Thyroid gland (tissue), 4 donors: ENCODE measurements around the gene CUTC.

Experiments
- POLR2A ChIP-seq, 2 donors: fragments of 450-650 bp; IDR thresholded peaks; one replicate each; pipeline ENCODE4 v1.6.1; 2017; ENCODE audit warnings: antibody characterized with exemption in 2 of 2, mild to moderate bottlenecking in 2 of 2, moderate library complexity in 1 of 2
- TF ChIP-seq, protein P1 (sequence below), 6 experiments: fragments of 200-600 bp in 3 of 6; fragments of 450-650 bp in 3 of 6; sonication (generic) in 3 of 6; IDR thresholded peaks; one replicate each; pipeline ENCODE4 v1.5.1; 2016 to 2019; ENCODE audit warnings: antibody characterized with exemption in 6 of 6, mild to moderate bottlenecking in 2 of 6, inconsistent platforms in 1 of 6, moderate library complexity in 1 of 6

DNA sequence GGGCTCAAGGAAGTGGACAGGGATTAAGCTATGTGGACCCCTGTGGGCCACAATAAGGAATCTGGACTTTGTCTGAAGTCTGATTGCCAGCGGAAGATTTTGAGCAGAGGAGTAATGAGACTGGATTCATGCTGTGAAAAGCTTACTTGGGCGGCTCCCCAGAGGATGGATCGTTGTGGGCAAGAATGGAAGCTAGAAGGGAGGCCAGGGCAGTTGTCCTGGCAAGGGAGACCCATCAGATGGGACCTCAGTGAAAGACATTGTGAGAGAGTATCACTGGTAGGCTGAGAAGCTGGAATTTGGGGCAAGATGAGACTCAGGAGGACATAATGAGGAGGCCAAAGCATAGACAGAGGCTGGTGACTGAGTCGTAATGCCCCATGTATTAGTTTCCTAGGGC lies 66.0 kb downstream of the CUTC start:
- TF ChIP-seq POLR2A (IDR thresholded peaks at IDR 0.05) = no peak
- TF ChIP-seq, protein P1, sequence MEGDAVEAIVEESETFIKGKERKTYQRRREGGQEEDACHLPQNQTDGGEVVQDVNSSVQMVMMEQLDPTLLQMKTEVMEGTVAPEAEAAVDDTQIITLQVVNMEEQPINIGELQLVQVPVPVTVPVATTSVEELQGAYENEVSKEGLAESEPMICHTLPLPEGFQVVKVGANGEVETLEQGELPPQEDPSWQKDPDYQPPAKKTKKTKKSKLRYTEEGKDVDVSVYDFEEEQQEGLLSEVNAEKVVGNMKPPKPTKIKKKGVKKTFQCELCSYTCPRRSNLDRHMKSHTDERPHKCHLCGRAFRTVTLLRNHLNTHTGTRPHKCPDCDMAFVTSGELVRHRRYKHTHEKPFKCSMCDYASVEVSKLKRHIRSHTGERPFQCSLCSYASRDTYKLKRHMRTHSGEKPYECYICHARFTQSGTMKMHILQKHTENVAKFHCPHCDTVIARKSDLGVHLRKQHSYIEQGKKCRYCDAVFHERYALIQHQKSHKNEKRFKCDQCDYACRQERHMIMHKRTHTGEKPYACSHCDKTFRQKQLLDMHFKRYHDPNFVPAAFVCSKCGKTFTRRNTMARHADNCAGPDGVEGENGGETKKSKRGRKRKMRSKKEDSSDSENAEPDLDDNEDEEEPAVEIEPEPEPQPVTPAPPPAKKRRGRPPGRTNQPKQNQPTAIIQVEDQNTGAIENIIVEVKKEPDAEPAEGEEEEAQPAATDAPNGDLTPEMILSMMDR (IDR thresholded peaks at IDR 0.05) = no peak
